SU-DHL-6 (cell line): ENCODE results near the gene IGFBP4.

Experiments
- H2AFZ ChIP-seq: fragments of 200-600 bp; sonication (generic); 2 replicates; pipeline ENCODE4 v1.6.1; 2014; ENCODE audit warnings: low read depth, mild to moderate bottlenecking, moderate library complexity, mixed read lengths, antibody characterized with exemption, low read length; ENCODE audit not compliant: severe bottlenecking
- H3F3A ChIP-seq: fragments of 200-600 bp; shearing (Covaris generic); 2 replicates; pipeline ENCODE4 v1.6.0; 2016; ENCODE audit warnings: antibody characterized with exemption, mild to moderate bottlenecking; ENCODE audit not compliant: insufficient read depth
- H3K27ac ChIP-seq: fragments of 200-600 bp; sonication (generic); 2 replicates; pipeline ENCODE4 v1.5.1; 2016; ENCODE audit warnings: low read depth, mild to moderate bottlenecking, low read length, moderate library complexity, mixed read lengths
- H3K27me3 ChIP-seq: fragments of 200-600 bp; sonication (generic), shearing (Covaris generic); 2 replicates; pipeline ENCODE4 v1.6.0; 2014; ENCODE audit warnings: mild to moderate bottlenecking, low read length
- H3K36me3 ChIP-seq: fragments of 200-600 bp; sonication (generic); 2 replicates; pipeline ENCODE4 v1.6.1; 2014; ENCODE audit warnings: mild to moderate bottlenecking, low read length, mixed read lengths
- H3K4me2 ChIP-seq: fragments of 300-600, 200-600 bp; shearing (Covaris generic), sonication (generic); 2 replicates; pipeline ENCODE4 v1.6.0; 2014; ENCODE audit warnings: low read length, low read depth, mild to moderate bottlenecking; ENCODE audit not compliant: poor library complexity, severe bottlenecking
- H3K4me3 ChIP-seq: fragments of 200-600 bp; sonication (generic); 2 replicates; pipeline ENCODE4 v1.5.1; 2014; ENCODE audit warnings: antibody characterized with exemption, low read length, mild to moderate bottlenecking, mixed read lengths; ENCODE audit not compliant: insufficient read depth, poor library complexity, severe bottlenecking
- H3K79me2 ChIP-seq: fragments of 200-600 bp; sonication (generic); 2 replicates; pipeline ENCODE4 v1.6.1; 2014; ENCODE audit warnings: mild to moderate bottlenecking, low read length, moderate library complexity; ENCODE audit not compliant: insufficient read depth
- H3K9ac ChIP-seq: fragments of 200-600 bp; sonication (generic); 2 replicates; pipeline ENCODE4 v1.7.0; 2014; ENCODE audit warnings: mild to moderate bottlenecking, low read length
- H3K9me2 ChIP-seq: fragments of 200-600 bp; sonication (generic); replicated peaks from 2 replicates; pipeline ENCODE4 v1.6.1; 2014; ENCODE audit warnings: low read length; ENCODE audit not compliant: insufficient read depth
- H3K9me3 ChIP-seq: fragments of 200-600 bp; sonication (generic); 2 replicates; pipeline ENCODE4 v1.6.1; 2014; ENCODE audit warnings: low read length, mixed read lengths; ENCODE audit not compliant: insufficient read depth
- H4K20me1 ChIP-seq: fragments of 200-600 bp; sonication (generic); 2 replicates; pipeline ENCODE4 v1.6.1; 2014; ENCODE audit warnings: low read depth, mild to moderate bottlenecking, antibody characterized with exemption, low read length, moderate library complexity, mixed read lengths
- EZH2phosphoT487 ChIP-seq: fragments of 200-600 bp; sonication (generic), shearing (Covaris generic); conservative IDR thresholded peaks from 2 replicates; pipeline ENCODE4 v1.6.1; 2018; ENCODE audit warnings: mild to moderate bottlenecking, antibody characterized with exemption, low read length, moderate library complexity, mixed read lengths
- TF ChIP-seq, protein P1 (sequence below): fragments of 200-600 bp; sonication (generic); IDR thresholded peaks from one replicate; pipeline ENCODE4 v1.5.1; 2017; ENCODE audit warnings: antibody characterized with exemption, mild to moderate bottlenecking, low read length, moderate library complexity; ENCODE audit not compliant: insufficient read depth, poor library complexity, severe bottlenecking

The IGFBP4 gene

DNA sequence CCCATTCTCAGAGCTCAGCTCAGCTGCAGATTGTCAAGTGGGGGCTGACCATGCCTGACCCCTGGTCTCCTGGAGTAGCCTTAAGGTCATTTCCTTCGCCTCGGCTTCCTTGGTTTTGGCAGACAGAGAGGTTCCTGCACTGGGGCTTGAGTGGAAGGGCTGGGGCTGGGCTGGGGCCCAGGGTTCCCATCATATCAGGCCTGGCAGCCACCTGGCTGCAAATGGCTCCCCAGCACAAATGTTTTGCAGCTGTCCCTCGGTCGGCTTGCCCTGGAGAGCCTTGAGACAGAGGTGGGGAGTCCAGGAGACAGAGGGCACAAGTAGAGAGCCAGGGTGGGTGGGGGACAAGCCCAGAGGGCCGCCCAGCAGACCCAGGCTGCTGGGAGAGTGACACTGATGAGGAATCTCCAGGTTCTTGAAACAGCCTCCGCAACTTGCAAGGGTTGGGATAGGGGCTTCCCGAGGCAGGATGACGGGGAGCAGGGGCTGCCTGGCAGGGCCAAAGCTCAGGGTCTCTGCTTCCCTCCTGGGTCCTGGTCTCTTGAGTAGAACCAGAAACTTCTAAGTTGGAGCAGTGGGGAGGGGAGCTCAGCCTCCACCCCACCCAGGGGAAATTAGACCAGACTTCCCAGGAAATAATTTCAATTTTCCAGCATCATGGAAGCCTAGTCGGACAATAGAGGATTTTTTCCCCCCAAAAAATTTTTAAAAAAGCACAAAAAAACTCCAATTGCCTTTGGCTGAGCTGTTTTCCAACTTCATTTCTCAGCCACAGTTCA is 19.3 kb downstream of the IGFBP4 start:
- Histone ChIP-seq H3K27ac (no peak overlapping the region), H3K36me3 (no peaks in the 10 kb centered on the region), H3K4me3 (no peak overlapping the region), H3F3A (no peaks in the 10 kb centered on the region), H3K9me2 (no peaks in the 10 kb centered on the region), H3K27me3 (no peaks in the 10 kb centered on the region), H3K9ac (no peak overlapping the region), H4K20me1 (no peaks in the 10 kb centered on the region), H3K79me2 (no peaks in the 10 kb centered on the region), H2AFZ (no peak overlapping the region), H3K4me2 (no peak overlapping the region), H3K9me3 (no peaks in the 10 kb centered on the region)
- TF ChIP-seq EZH2phosphoT487 = no peak
- TF ChIP-seq, protein P1, sequence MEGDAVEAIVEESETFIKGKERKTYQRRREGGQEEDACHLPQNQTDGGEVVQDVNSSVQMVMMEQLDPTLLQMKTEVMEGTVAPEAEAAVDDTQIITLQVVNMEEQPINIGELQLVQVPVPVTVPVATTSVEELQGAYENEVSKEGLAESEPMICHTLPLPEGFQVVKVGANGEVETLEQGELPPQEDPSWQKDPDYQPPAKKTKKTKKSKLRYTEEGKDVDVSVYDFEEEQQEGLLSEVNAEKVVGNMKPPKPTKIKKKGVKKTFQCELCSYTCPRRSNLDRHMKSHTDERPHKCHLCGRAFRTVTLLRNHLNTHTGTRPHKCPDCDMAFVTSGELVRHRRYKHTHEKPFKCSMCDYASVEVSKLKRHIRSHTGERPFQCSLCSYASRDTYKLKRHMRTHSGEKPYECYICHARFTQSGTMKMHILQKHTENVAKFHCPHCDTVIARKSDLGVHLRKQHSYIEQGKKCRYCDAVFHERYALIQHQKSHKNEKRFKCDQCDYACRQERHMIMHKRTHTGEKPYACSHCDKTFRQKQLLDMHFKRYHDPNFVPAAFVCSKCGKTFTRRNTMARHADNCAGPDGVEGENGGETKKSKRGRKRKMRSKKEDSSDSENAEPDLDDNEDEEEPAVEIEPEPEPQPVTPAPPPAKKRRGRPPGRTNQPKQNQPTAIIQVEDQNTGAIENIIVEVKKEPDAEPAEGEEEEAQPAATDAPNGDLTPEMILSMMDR = no peak

DNA sequence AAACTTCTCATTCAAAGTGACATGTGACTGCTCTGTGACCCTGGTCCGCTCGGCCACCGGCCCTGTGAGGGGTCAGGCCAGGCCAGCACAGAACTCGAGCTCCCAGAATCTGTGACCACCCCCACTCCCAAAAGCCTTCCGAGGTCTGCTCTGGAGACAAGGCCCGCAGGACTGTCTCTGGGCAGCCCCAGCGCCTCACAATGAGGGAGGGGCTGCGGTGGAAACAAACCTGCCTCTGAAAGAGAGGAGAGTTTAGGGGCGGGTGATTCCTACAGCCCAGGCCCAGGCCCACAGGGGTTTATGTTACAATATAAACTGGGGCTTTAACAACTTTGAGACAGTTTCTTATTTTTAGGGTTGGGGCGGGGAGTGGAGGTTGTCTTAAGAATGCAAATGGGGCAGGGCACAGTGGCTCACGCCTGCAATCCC is 19.9 kb downstream of the IGFBP4 start:
- no peak overlapping the region for H3K4me2 ChIP-seq
- H3F3A ChIP-seq = no peaks in the 10 kb centered on the region
- no peaks in the 10 kb centered on the region for H4K20me1 ChIP-seq
- H3K4me3 ChIP-seq = no peak overlapping the region
- H3K79me2 ChIP-seq = no peaks in the 10 kb centered on the region
- no peaks in the 10 kb centered on the region for H3K36me3 ChIP-seq
- no peaks in the 10 kb centered on the region for H3K27me3 ChIP-seq
- H3K27ac ChIP-seq = no peak overlapping the region
- no peaks in the 10 kb centered on the region for H3K9me3 ChIP-seq
- no peak for TF ChIP-seq EZH2phosphoT487
- TF ChIP-seq, protein P1 = no peak
- no peaks in the 10 kb centered on the region for H3K9me2 ChIP-seq
- H2AFZ ChIP-seq = no peak overlapping the region
- no peak overlapping the region for H3K9ac ChIP-seq

DNA sequence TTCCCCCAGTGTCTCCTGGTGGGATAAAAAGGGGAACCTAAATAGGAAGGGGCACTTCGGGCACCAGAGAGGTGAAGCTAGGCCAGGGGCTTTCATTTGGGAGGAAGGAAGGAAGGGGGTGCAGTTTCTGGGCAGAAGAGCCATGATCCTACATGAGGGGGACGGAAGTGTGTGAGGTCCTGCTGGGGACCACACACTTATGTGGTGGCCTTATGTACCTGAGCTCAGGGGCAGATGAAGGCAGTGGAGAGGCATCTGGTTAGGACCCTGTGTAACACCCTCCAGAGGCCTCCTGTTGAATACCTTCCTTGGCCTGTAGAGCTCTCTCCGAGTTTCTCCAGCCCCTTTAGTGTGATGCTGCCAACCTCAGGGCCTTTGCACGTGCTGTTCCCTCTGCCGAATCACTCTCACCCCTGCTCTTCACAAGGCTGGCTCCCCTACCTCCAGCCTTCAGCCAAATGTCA is 21.2 kb downstream of the IGFBP4 start:
- H3K27me3 ChIP-seq = no peaks in the 10 kb centered on the region

More for the DNA sequence above, 21.2 kb downstream of the IGFBP4 start:
- H2AFZ ChIP-seq = no peak overlapping the region
- H3K79me2 ChIP-seq = no peaks in the 10 kb centered on the region
- no peak overlapping the region for H3K9ac ChIP-seq
- no peak overlapping the region for H3K27ac ChIP-seq
- H3K4me2 ChIP-seq = no peak overlapping the region
- no peaks in the 10 kb centered on the region for H3F3A ChIP-seq
- H3K9me2 ChIP-seq = no peaks in the 10 kb centered on the region
- no peak overlapping the region for H3K4me3 ChIP-seq
- H4K20me1 ChIP-seq = no peaks in the 10 kb centered on the region
- H3K36me3 ChIP-seq = no peaks in the 10 kb centered on the region
- H3K9me3 ChIP-seq = no peaks in the 10 kb centered on the region
- TF ChIP-seq EZH2phosphoT487 = no peak
- TF ChIP-seq, protein P1 = no peak
